NCI-H748 treated with DMSO at 0.1 percent for 48 hours (cell line): ENCODE results near the gene CNIH2.
"Not testable (repeated sequence)": the region's sequence is repeated elsewhere in the genome, so short reads cannot be mapped to it uniquely, and the experiment has no call there.

Source experiments
- DNase-seq: peaks from one replicate; lab custom pipeline; 2025; lab: John Stamatoyannopoulos, UW

CNIH2 gene

GRCh38 chr11:66315498-66315885 lies 37.5 kb downstream of the CNIH2 start:
- DNase-seq: no peak

GRCh38 chr11:66315921-66316811 lies 38.2 kb downstream of the CNIH2 start:
- no peak for DNase-seq

GRCh38 chr11:66316849-66317251 lies 38.9 kb downstream of the CNIH2 start, which contains the start of gene CD248:
CD248 (minus strand) TSS chr11:66317044; CDS start chr11:66317027, 17 bp downstream.
- no peak for DNase-seq

GRCh38 chr11:66317322-66317722 lies 39.3 kb downstream of the CNIH2 start:
- no peak for DNase-seq

- no peak for DNase-seq
Observed at GRCh38 chr11:66317723-66318599, 40.0 kb downstream of the CNIH2 start.

- DNase-seq: no peak
Observed at GRCh38 chr11:66318600-66318970, 40.6 kb downstream of the CNIH2 start.

- DNase-seq: not testable (repeated sequence)
Observed at GRCh38 chr11:66320289-66320688, 42.3 kb downstream of the CNIH2 start.

- DNase-seq: not testable (repeated sequence)
Observed at GRCh38 chr11:66320748-66321147, 42.8 kb downstream of the CNIH2 start.

GRCh38 chr11:66321606-66322005 lies 43.6 kb downstream of the CNIH2 start:
- no peak for DNase-seq

GRCh38 chr11:66322732-66323427 lies 44.9 kb downstream of the CNIH2 start:
- no peak for DNase-seq

GRCh38 chr11:66323684-66324083 lies 45.7 kb downstream of the CNIH2 start:
- no peak for DNase-seq

GRCh38 chr11:66324664-66325063 lies 46.7 kb downstream of the CNIH2 start:
- no peak for DNase-seq

GRCh38 chr11:66325263-66325671 lies 47.3 kb downstream of the CNIH2 start:
- DNase-seq: no peak

- DNase-seq: no peak
Observed at GRCh38 chr11:66326261-66327111, 48.5 kb downstream of the CNIH2 start.

GRCh38 chr11:66327171-66328030 lies 49.4 kb downstream of the CNIH2 start:
- DNase-seq: no peak

GRCh38 chr11:66328031-66328301 lies 50.0 kb downstream of the CNIH2 start:
- no peak for DNase-seq

GRCh38 chr11:66328302-66329144 lies 50.5 kb downstream of the CNIH2 start:
- peak; percentile 34 for DNase-seq

GRCh38 chr11:66329165-66329673 lies 51.2 kb downstream of the CNIH2 start:
- DNase-seq: no peak

GRCh38 chr11:66330931-66331330 lies 53.0 kb downstream of the CNIH2 start:
- DNase-seq: no peak
